HG02763 (cell line): Measurements from ENCODE around the gene DRD4.
"Not testable (repeated sequence)": the region's sequence is repeated elsewhere in the genome, so short reads cannot be mapped to it uniquely, and the experiment has no call there.

Experiments used
- ATAC-seq: cut with Tn5 transposase; IDR thresholded peaks from one replicate; pipeline ENCODE4 v1.9.1; 2021; ENCODE audit warnings: mild to moderate bottlenecking, moderate library complexity; ENCODE audit not compliant: unreplicated experiment

The DRD4 gene

GRCh38 chr11:665704-666281 is 28.7 kb downstream of the DRD4 start:
- ATAC-seq, result no peak

- no peak for ATAC-seq
Observed at GRCh38 chr11:673866-674265, 36.8 kb downstream of the DRD4 start.

GRCh38 chr11:674406-674805 is 37.3 kb downstream of the DRD4 start:
- ATAC-seq, result no peak

- no peak for ATAC-seq
Observed at GRCh38 chr11:678297-678696, 41.2 kb downstream of the DRD4 start.

GRCh38 chr11:679271-680207 is 42.5 kb downstream of the DRD4 start:
- no peak for ATAC-seq

- no peak for ATAC-seq
Observed at GRCh38 chr11:680476-680875, 43.4 kb downstream of the DRD4 start.

GRCh38 chr11:680970-681369 is 43.9 kb downstream of the DRD4 start:
- no peak for ATAC-seq

GRCh38 chr11:686451-687243 is 49.6 kb downstream of the DRD4 start:
- ATAC-seq, result no peak

- no peak for ATAC-seq
Observed at GRCh38 chr11:687751-688150, 50.7 kb downstream of the DRD4 start.

GRCh38 chr11:688681-689080 is 51.6 kb downstream of the DRD4 start:
- ATAC-seq, result no peak

- ATAC-seq, result no peak
Observed at GRCh38 chr11:689625-690024, 52.6 kb downstream of the DRD4 start.

GRCh38 chr11:690244-690643 is 53.2 kb downstream of the DRD4 start:
- not testable (repeated sequence) for ATAC-seq
